DOHH2 (cell line): ENCODE measurements around the gene SCUBE2.

Source experiments
- H3F3A ChIP-seq: fragments of 200-600 bp; sonication (generic), shearing (Covaris generic); 2 replicates; pipeline ENCODE4 v1.6.0; 2016; ENCODE audit warnings: antibody characterized with exemption, mild to moderate bottlenecking; ENCODE audit not compliant: control insufficient read depth, insufficient read depth
- H3K27ac ChIP-seq: fragments of 200-600 bp; sonication (generic); 2 replicates; pipeline ENCODE4 v1.5.1; 2014; ENCODE audit warnings: low read depth, mild to moderate bottlenecking, low read length, moderate library complexity
- H3K27me3 ChIP-seq: fragments of 200-600 bp; sonication (generic); 2 replicates; pipeline ENCODE4 v1.6.1; 2014; ENCODE audit warnings: mild to moderate bottlenecking, low read length, mixed read lengths; ENCODE audit not compliant: control insufficient read depth
- H3K36me3 ChIP-seq: fragments of 200-600 bp; sonication (generic); 2 replicates; pipeline ENCODE4 v1.6.1; 2014; ENCODE audit warnings: mild to moderate bottlenecking, low read length, moderate library complexity, mixed read lengths; ENCODE audit not compliant: control insufficient read depth
- H3K4me1 ChIP-seq: fragments of 200-600 bp; sonication (generic); 2 replicates; pipeline ENCODE4 v1.6.1; 2014; ENCODE audit warnings: mild to moderate bottlenecking, low read length, mixed read lengths; ENCODE audit not compliant: control insufficient read depth
- H3K4me2 ChIP-seq: fragments of 200-600 bp; sonication (generic); 2 replicates; pipeline ENCODE4 v1.6.0; 2014; ENCODE audit warnings: mild to moderate bottlenecking, low read length, moderate library complexity
- H3K4me3 ChIP-seq: fragments of 200-600 bp; sonication (generic); 2 replicates; pipeline ENCODE4 v1.5.1; 2014; ENCODE audit warnings: mild to moderate bottlenecking, low read length, mixed read lengths
- H3K79me2 ChIP-seq: fragments of 200-600 bp; sonication (generic); 2 replicates; pipeline ENCODE4 v1.6.1; 2014; ENCODE audit warnings: mild to moderate bottlenecking, low read length, mixed read lengths; ENCODE audit not compliant: control insufficient read depth
- H3K9me2 ChIP-seq: fragments of 200-600 bp; sonication (generic); replicated peaks from 2 replicates; pipeline ENCODE4 v1.6.1; 2014; ENCODE audit warnings: mild to moderate bottlenecking, low read length, mixed read lengths; ENCODE audit not compliant: control insufficient read depth
- H3K9me3 ChIP-seq: fragments of 200-600 bp; sonication (generic); 2 replicates; pipeline ENCODE4 v1.6.1; 2014; ENCODE audit warnings: antibody characterized with exemption, low read length, mixed read lengths; ENCODE audit not compliant: control insufficient read depth, insufficient read depth
- H4K20me1 ChIP-seq: fragments of 200-600 bp; sonication (generic); 2 replicates; pipeline ENCODE4 v1.6.0; 2014; ENCODE audit warnings: low read depth, mild to moderate bottlenecking, antibody characterized with exemption, low read length, moderate library complexity; ENCODE audit not compliant: control insufficient read depth, insufficient read depth
- EZH2phosphoT487 ChIP-seq: fragments of 200-600 bp; sonication (generic); IDR thresholded peaks from 2 replicates; pipeline ENCODE4 v1.6.1; 2017; ENCODE audit warnings: borderline replicate concordance, mild to moderate bottlenecking, antibody characterized with exemption, low read length, moderate library complexity, mixed read lengths
- TF ChIP-seq, protein P1 (sequence below): fragments of 200-600 bp; sonication (generic); IDR thresholded peaks from one replicate; pipeline ENCODE4 v1.5.1; 2014; ENCODE audit warnings: antibody characterized with exemption, mild to moderate bottlenecking, low read depth, low read length; ENCODE audit not compliant: poor library complexity, severe bottlenecking

Gene SCUBE2

GRCh38 chr11:9136741-9137140 lies 45.3 kb upstream of the SCUBE2 start:
- Histone ChIP-seq H3K4me3 (no peak overlapping the region), H3K27me3 (no peaks in the 10 kb centered on the region), H3F3A (no peaks in the 10 kb centered on the region), H3K27ac (no peak overlapping the region), H3K9me3 (no peaks in the 10 kb centered on the region), H3K4me2 (no peak overlapping the region), H3K4me1 (no peaks in the 10 kb centered on the region), H3K9me2 (no peaks in the 10 kb centered on the region), H4K20me1 (no peaks in the 10 kb centered on the region), H3K79me2 (no peaks in the 10 kb centered on the region), H3K36me3 (no peaks in the 10 kb centered on the region)
- TF ChIP-seq, protein P1, sequence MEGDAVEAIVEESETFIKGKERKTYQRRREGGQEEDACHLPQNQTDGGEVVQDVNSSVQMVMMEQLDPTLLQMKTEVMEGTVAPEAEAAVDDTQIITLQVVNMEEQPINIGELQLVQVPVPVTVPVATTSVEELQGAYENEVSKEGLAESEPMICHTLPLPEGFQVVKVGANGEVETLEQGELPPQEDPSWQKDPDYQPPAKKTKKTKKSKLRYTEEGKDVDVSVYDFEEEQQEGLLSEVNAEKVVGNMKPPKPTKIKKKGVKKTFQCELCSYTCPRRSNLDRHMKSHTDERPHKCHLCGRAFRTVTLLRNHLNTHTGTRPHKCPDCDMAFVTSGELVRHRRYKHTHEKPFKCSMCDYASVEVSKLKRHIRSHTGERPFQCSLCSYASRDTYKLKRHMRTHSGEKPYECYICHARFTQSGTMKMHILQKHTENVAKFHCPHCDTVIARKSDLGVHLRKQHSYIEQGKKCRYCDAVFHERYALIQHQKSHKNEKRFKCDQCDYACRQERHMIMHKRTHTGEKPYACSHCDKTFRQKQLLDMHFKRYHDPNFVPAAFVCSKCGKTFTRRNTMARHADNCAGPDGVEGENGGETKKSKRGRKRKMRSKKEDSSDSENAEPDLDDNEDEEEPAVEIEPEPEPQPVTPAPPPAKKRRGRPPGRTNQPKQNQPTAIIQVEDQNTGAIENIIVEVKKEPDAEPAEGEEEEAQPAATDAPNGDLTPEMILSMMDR, result no peak

DNA sequence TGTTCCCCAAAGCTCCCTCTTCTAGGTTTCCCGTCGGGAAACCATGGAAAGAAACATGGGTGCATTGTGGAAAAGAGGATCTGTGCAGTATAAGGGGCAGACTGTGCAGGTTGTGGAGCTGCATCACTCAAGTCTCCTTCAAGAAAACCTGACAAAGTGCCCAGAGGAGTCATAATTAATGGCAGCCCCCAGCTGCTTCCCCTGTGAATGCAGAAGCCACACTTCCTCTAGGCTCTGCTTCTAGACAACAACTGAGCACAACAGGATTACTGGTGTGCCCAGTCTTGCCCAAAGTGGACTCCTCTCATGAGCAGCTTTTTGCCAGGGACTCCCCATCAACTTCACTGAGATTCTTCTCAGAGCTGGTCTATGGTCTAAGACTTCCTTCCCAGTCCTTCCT lies 42.6 kb upstream of the SCUBE2 start:
- no peak overlapping the region for H3K4me2 ChIP-seq
- no peaks in the 10 kb centered on the region for H3K79me2 ChIP-seq
- H3F3A ChIP-seq, result no peaks in the 10 kb centered on the region
- no peaks in the 10 kb centered on the region for H3K27me3 ChIP-seq
- no peaks in the 10 kb centered on the region for H3K9me2 ChIP-seq
- H3K36me3 ChIP-seq, result no peaks in the 10 kb centered on the region
- H3K4me3 ChIP-seq, result no peak overlapping the region
- H3K9me3 ChIP-seq, result no peaks in the 10 kb centered on the region
- H3K27ac ChIP-seq, result no peak overlapping the region
- H3K4me1 ChIP-seq, result peaks cover 5% of the 10 kb centered on the region
- H4K20me1 ChIP-seq, result no peaks in the 10 kb centered on the region
- TF ChIP-seq, protein P1, result no peak

- Histone ChIP-seq H3F3A (no peaks in the 10 kb centered on the region), H4K20me1 (no peaks in the 10 kb centered on the region), H3K9me2 (no peaks in the 10 kb centered on the region), H3K36me3 (no peaks in the 10 kb centered on the region), H3K4me2 (no peak overlapping the region), H3K79me2 (no peaks in the 10 kb centered on the region), H3K27ac (no peak overlapping the region), H3K4me3 (no peak overlapping the region), H3K4me1 (peaks cover 5% of the 10 kb centered on the region), H3K9me3 (no peaks in the 10 kb centered on the region), H3K27me3 (0 out of 2 replicates have a peak, but pooled peaks cover 3% of the 10 kb centered on the region)
- no peak for TF ChIP-seq EZH2phosphoT487
- TF ChIP-seq, protein P1, result no peak
Observed at GRCh38 chr11:9132203-9132878, 40.9 kb upstream of the SCUBE2 start.

DNA sequence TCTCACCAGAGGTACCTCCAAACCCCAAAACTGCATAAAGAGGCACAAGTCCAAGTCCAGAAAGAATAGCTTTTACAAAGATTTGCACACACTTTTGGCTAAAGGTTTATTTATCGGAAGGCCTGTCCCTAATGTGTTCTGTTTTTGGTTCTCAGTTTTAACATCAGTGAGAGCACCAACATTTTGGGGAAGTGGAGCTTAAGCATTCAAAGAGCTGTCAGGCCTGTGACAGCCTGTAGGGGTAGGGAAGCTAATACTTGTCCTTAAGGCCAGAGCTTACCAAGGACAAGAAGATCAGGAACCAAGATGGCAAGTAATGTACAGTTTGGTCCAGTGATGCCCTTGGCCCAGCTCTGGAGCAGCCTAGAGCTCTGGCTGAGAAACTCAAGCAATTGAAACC lies 38.9 kb upstream of the SCUBE2 start:
- Histone ChIP-seq H3K79me2 (no peaks in the 10 kb centered on the region), H3K9me2 (no peaks in the 10 kb centered on the region), H3K27ac (no peak overlapping the region), H3K9me3 (no peaks in the 10 kb centered on the region), H3K4me2 (no peak overlapping the region), H3K4me3 (no peak overlapping the region), H4K20me1 (no peaks in the 10 kb centered on the region), H3K36me3 (no peaks in the 10 kb centered on the region), H3K27me3 (0 out of 2 replicates have a peak, but pooled peaks cover 3% of the 10 kb centered on the region), H3F3A (no peaks in the 10 kb centered on the region), H3K4me1 (peaks cover 5% of the 10 kb centered on the region)
- TF ChIP-seq, protein P1, result no peak
- no peak for TF ChIP-seq EZH2phosphoT487
